Mucosa of stomach (tissue), 1 donor: ENCODE data around the gene ZSWIM6.
A peak's percentile ranks its signal among the peaks of the same experiment; 100 is the strongest.

ENCODE experiments used
- H3K27me3 ChIP-seq: one replicate; pipeline ENCODE4 v1.7.0; 2013; ENCODE audit warnings: mild to moderate bottlenecking, low read length; ENCODE audit not compliant: control insufficient read depth, insufficient read depth
- H3K36me3 ChIP-seq: one replicate; pipeline ENCODE4 v1.7.0; 2013; ENCODE audit warnings: low read length; ENCODE audit not compliant: control insufficient read depth, insufficient read depth
- H3K4me1 ChIP-seq: one replicate; pipeline ENCODE4 v1.7.0; 2013; ENCODE audit warnings: mild to moderate bottlenecking, low read length; ENCODE audit not compliant: control insufficient read depth, insufficient read depth
- H3K4me3 ChIP-seq: one replicate; pipeline ENCODE4 v1.7.0; 2013; ENCODE audit warnings: low read length
- H3K9ac ChIP-seq: one replicate; pipeline ENCODE4 v1.7.0; 2013; ENCODE audit warnings: mild to moderate bottlenecking, low read length, moderate library complexity
- H3K9me3 ChIP-seq: one replicate; pipeline ENCODE4 v1.7.0; 2013; ENCODE audit warnings: mild to moderate bottlenecking, low read length, moderate library complexity; ENCODE audit not compliant: control insufficient read depth
- donor health status: Pancreatic carcinoma.

ZSWIM6 gene

GRCh38 chr5:61309115-61309514 is 22.9 kb upstream of the ZSWIM6 start:
- H3K4me3 ChIP-seq: no peak overlapping the region
- H3K27me3 ChIP-seq: no peaks in the 10 kb centered on the region
- peaks cover 22% of the 10 kb centered on the region for H3K4me1 ChIP-seq
- no peaks in the 10 kb centered on the region for H3K9me3 ChIP-seq
- H3K36me3 ChIP-seq: no peaks in the 10 kb centered on the region
- no peak overlapping the region for H3K9ac ChIP-seq

DNA sequence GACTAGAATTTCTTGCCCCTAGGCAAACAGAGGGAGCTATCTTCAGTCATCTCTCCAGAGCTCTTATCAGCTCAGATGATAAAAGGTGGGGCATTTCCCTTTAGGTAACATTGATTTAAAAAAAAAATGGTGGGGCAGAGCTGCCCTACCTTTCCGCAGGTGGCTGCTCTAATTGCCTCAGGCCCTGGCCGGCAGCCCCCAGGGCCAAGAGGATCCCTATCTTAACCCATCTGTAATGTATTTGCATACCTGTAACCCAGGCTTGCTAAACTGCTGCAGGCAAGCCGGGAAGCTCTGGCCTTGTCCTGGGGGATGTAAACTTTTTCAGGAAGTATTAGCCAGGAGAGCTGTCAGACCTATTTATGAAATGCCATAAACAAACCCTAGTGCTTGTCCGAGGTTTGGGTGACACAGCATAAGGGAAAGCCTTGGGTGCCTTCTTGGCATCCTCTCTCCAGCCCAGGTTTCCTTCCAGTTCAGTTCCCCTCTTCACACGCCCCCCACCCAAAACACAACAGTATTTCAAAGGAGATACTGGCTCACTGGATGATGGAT is 20.9 kb upstream of the ZSWIM6 start:
- Histone ChIP-seq H3K36me3 (no peaks in the 10 kb centered on the region), H3K9ac (no peak overlapping the region), H3K9me3 (no peaks in the 10 kb centered on the region), H3K4me1 (peaks cover 22% of the 10 kb centered on the region), H3K27me3 (no peaks in the 10 kb centered on the region), H3K4me3 (no peak overlapping the region)

DNA sequence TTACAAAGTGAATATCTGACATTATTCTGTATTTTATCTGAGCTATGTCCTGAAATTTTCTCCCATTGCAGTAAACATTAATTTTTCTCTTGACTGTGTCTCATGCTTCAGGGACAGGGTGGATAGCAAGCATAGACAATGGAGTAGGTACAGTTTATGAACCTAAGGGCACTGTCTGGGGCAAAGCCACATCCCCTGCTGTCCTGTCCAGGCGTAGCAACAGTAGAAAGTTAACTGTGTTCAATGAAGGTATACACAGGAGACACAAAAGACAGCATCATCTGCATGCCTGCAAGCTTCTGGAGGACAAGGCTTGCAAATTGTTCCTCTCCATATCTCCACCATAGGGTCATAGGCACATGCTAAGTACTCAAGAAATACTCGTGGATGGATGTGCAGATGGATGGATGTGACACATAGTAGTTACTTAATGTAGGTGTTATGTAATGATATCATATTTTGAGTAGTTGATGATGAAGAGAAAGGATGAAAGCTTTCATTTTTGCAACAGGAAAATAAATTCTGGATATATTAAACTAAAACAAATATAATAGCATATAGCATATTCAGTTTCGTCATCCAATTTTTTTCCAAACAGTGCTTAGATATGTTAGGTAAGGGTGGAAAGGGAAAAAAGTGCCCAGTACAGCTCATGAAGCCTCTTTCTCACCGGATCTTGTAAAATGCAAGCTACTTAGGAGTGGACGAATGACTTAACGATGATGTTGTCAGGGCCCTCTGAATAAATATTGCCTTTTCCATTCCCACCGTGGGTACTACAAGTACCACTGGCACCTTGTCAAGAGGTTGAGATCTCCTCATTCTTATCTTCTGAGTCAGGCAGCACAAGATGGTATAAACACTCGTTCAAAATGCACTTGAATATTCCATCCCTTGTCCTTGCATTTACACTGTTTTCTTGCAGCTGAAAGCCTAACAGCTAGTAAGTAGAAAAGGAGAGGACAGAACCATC is 19.9 kb upstream of the ZSWIM6 start:
- H3K36me3 ChIP-seq: no peaks in the 10 kb centered on the region
- H3K9ac ChIP-seq: no peak overlapping the region

DNA sequence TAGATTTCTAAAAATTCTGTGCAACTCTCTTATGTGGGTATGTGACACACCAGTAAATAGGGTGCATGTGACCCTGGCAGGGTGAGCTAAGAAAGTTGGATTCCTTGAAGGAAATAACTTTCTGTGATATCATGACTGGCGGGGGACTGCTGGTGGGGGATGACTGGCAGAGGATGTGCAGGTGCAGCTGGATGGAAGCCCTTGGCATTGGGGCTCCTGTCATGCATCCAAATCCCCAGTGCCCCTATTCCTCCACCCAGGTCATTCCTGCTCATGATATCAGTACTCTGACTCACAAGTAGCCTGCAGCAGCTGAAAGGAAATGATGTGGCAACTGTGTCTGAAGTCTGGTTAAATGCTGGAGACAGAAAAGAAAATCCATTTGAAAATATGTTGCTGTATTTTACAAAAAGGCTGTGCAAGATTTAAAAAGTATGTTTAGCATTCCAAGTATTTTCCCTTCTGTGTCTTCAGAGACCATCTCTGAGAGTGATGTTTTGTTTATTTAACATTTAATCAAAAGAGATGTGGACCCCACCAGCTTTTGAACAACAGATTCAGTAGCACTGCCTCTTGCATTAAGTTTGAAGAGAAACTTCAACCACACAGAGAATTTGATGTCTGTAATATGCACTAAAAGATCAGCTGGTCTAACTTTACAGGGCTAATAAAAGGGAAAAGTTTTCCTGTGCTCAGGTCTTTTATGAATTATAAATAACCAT is 17.9 kb upstream of the ZSWIM6 start:
- H3K9me3 ChIP-seq: no peaks in the 10 kb centered on the region
- no peaks in the 10 kb centered on the region for H3K36me3 ChIP-seq
- no peaks in the 10 kb centered on the region for H3K27me3 ChIP-seq
- no peak overlapping the region for H3K4me3 ChIP-seq
- peaks cover 14% of the 10 kb centered on the region for H3K4me1 ChIP-seq
- no peak overlapping the region for H3K9ac ChIP-seq

More for the DNA sequence above, 19.9 kb upstream of the ZSWIM6 start:
- H3K27me3 ChIP-seq: no peaks in the 10 kb centered on the region
- H3K9me3 ChIP-seq: no peaks in the 10 kb centered on the region
- H3K4me1 ChIP-seq: peaks cover 12% of the 10 kb centered on the region
- no peak overlapping the region for H3K4me3 ChIP-seq

- Histone ChIP-seq H3K9me3 (no peaks in the 10 kb centered on the region), H3K4me1 (peaks cover 41% of the 10 kb centered on the region), H3K9ac (no peak overlapping the region), H3K4me3 (no peak overlapping the region), H3K27me3 (no peaks in the 10 kb centered on the region), H3K36me3 (no peaks in the 10 kb centered on the region)
These were observed 13.7 kb upstream of the ZSWIM6 start for GRCh38 chr5:61318376-61318775.

DNA sequence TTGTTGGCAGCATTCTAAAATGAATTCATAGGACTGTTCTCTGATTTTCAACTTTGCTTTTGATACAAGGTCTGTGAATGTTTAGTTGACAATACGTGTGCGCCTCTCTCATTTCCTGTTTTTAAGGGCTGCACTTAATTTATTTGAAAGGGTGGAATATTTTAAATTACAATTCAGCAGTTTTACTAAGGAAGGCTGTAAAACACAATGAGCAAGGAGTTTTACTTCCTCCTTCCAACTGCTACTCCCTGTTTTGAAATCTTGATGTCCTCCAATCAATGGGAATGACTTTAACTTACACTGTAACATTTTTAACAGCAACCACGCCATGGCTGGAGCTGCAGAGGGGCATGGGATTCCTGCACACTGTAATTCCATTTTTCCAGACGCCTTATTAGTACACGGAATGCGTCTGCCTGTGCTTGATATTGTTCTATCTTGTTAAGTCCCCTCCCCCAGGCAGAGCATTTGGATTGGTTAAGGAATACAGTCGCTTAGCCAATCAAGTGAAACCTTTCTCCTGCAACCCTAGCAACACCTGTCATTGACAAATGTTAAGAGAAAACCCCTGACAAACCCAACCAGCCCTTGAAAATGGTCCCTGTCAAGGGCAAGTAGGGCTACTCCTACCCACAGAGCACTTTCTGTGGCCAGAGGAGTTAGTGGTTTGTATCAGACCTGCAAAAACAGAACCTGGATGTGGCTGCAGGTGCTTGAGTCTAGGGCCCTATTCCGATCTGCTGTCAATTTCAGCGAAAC is 12.5 kb upstream of the ZSWIM6 start:
- Histone ChIP-seq H3K4me1 (peaks cover 35% of the 10 kb centered on the region), H3K9me3 (no peaks in the 10 kb centered on the region), H3K27me3 (no peaks in the 10 kb centered on the region), H3K9ac (no peak overlapping the region), H3K4me3 (no peak overlapping the region), H3K36me3 (no peaks in the 10 kb centered on the region)

GRCh38 chr5:61320860-61321259 is 11.2 kb upstream of the ZSWIM6 start:
- no peaks in the 10 kb centered on the region for H3K9me3 ChIP-seq
- no peaks in the 10 kb centered on the region for H3K27me3 ChIP-seq
- peaks cover 35% of the 10 kb centered on the region for H3K4me1 ChIP-seq
- no peak overlapping the region for H3K9ac ChIP-seq
- H3K36me3 ChIP-seq: no peaks in the 10 kb centered on the region
- no peak overlapping the region for H3K4me3 ChIP-seq

GRCh38 chr5:61321669-61322068 is 10.4 kb upstream of the ZSWIM6 start:
- Histone ChIP-seq H3K4me1 (peaks cover 35% of the 10 kb centered on the region), H3K36me3 (no peaks in the 10 kb centered on the region), H3K9me3 (no peaks in the 10 kb centered on the region), H3K27me3 (no peaks in the 10 kb centered on the region), H3K9ac (no peak overlapping the region), H3K4me3 (no peak overlapping the region)

DNA sequence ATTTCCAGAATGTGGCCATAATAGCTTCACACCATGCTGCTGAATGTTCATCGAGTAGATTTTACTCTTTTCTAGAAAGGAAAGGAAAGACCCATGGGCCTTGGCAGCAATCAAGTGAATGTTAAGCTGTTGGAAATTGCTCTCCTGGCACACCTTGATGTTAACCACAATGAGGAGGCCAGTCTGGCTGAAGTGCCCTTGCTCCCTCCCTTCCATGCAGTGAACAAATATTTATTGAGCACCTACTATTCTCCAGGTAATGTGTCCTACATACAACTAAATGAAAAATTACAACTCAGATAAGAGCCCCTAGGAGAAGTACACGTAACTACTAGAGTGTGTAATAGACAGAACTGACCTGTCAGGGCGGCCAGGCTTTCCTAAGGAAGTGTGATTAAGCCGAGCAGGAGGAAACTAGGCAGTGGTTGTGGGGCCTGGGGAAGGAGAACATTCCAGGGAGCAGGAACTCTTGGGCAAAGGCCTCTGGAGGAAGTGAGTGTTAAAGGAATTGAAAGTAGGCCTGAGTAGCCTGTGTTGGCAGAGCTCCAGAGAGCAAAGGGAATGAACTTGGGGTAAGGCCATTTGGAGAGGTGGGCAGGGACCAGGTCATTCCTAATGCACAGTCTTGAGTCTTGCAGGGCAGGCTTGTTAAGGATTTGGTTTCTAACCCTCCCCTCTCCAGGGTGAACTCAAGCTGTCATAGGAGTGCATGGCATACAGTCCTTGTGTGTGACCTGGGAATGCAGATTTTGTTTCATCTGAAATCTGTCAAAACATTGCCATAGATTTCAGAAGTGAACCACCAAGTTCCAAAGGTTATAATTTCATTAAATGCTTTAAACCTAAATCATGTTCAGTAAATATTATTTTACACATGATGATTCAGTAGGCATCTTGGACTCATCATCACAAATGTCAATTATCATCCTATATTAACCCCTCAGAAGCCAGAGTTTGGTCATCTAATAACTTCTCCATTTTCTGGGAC is 9.0 kb upstream of the ZSWIM6 start:
- no peak overlapping the region for H3K4me3 ChIP-seq
- H3K9me3 ChIP-seq: no peaks in the 10 kb centered on the region
- H3K9ac ChIP-seq: no peak overlapping the region
- no peaks in the 10 kb centered on the region for H3K36me3 ChIP-seq
- no peaks in the 10 kb centered on the region for H3K27me3 ChIP-seq
- peaks cover 42% of the 10 kb centered on the region for H3K4me1 ChIP-seq

- Histone ChIP-seq H3K9ac (no peak overlapping the region), H3K36me3 (no peaks in the 10 kb centered on the region), H3K27me3 (no peaks in the 10 kb centered on the region), H3K4me3 (peak overlapping the region; percentile 12), H3K4me1 (peaks cover 37% of the 10 kb centered on the region), H3K9me3 (no peaks in the 10 kb centered on the region)
These were observed 4.0 kb upstream of the ZSWIM6 start for GRCh38 chr5:61327760-61328753.
